GM21515 (cell line): ENCODE results near the gene OR2T27.
A peak's percentile ranks its signal among the peaks of the same experiment; 100 is the strongest.
"Not testable (repeated sequence)": the region's sequence is repeated elsewhere in the genome, so short reads cannot be mapped to it uniquely, and the experiment has no call there.

Experiments used
- ATAC-seq: cut with Tn5 transposase; IDR thresholded peaks from one replicate; pipeline ENCODE4 v1.9.1; 2021; ENCODE audit not compliant: unreplicated experiment

Gene OR2T27

DNA sequence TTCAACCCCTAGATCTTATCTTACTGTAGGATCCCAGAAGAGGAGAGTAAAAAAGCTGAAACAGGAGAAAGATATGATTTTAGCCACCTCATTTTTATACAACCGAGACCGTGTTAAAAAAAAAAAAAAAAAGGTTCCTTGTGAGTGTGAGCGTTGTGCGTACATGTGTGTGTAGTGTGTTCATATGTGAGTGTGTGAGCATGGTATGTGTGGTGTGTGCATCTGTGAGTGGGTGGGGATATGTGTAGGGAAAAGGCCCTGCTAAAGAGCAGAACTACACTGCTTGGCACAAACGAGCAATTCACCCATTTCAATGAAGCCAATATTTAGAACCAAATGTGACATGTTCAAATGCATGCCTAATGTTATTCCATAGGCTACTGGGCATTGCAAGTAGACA lies 13.7 kb downstream of the OR2T27 start:
- peak; percentile 3 for ATAC-seq

DNA sequence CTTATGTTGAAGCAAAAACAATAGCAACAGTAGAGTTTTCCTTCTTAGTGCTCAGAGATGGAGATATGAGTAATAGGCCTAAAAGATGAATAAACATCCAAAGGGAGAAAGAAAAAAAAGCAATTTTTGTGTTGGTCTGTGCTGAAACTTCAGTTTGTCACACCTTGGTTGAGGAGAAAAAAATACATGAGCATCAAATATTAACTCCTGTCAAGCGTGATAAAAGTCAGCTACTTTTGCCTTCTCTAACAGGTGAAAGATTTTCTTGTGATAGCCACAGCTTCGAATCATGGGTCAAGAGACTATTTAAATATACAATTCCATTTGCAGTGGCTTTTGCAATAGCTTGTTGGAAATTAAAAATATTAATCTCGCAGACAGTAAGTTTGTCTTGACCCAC lies 14.4 kb downstream of the OR2T27 start:
- peak; percentile 39 for ATAC-seq

DNA sequence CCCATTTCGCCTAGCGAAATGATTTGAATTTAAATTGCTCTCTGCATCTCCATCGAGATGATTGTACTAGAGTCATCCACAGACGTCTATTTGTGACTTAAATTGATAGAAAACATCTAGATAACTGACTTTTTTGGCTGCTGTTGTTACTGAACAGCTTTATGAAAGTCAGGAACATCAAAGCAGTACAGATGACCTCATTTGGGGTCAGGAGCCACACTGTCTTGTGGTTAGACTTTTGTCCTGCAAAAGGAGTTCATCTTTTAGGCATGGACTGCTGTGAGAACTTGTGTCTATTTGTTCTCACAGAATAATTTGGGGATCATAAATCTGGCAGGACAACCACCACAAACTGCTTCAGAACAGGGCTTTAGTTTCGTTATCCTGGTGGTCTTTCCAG lies 15.7 kb downstream of the OR2T27 start:
- not testable (repeated sequence) for ATAC-seq

DNA sequence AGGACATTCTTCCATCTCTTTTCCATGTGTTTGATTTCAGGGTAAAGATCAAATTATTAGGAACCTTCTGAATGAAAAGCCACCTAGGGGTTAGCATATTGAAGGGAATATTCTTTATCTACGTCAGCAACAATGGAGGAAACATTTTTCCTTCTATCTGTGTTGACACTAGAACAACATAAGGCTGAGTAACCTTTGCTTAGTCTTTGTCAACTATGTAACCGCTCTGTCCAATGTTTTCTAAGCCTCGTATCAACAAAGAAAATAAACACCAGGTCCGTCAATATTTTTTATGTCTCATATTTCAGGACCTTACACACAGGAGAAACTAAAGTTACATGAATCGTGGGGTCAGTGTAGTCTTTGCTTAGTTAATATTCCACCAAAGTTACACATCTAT lies 18.7 kb downstream of the OR2T27 start:
- ATAC-seq: not testable (repeated sequence)

DNA sequence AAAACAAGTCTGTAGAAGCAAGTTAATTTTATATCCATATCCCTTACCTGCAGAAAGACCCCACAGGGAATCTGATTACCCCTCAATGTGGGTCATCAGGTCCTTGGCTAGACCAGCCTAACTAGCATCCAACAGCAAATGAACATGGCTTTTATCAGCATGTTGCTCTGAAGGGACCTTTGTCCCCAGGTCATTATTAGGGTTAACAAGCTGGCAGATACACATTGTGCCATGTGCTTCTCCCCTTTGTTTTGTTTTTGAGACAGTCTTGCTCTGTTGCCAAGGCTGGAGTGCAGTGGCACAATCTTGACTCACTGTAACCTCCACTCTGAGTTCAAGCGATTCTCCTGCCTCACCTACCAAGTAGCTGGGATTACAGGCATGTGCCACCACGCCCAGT lies 20.3 kb downstream of the OR2T27 start, which contains the start of gene OR2T11:
TSS of gene OR2T11 (minus strand) at position 101 of the 400 bp plus-strand sequence. CDS start 7,963 bp downstream, outside the sequence.
- ATAC-seq: not testable (repeated sequence)

DNA sequence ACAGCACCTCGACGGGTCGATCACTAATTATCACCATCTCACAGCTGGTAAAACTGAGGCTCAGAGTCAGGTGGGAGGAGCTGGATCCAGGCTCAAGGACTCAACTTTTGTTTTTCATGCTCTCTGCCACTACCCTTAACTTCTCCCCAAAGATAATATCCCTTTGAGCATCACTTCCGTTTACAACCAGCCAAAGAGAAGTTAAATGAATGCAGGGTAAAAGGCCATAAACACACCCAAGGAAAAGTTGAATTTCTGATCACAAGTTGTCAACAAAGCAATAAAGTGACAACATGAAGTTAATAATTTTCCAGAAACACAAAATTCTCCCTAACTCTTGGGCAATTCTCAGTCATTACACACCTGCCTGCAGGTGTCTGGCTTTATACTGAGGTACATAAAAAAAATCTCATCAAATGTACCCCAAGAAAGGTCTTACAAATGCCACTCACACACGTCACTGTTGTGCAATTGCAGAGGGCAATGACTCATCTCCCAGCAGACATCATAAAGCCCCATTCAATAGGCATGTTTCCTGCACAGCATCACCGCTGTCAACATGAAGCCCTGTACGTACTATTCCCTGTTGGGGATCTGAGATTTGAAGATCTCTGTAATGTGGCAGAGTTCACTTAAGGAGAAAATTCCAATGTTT lies 23.8 kb downstream of the OR2T27 start:
- no peak for ATAC-seq

DNA sequence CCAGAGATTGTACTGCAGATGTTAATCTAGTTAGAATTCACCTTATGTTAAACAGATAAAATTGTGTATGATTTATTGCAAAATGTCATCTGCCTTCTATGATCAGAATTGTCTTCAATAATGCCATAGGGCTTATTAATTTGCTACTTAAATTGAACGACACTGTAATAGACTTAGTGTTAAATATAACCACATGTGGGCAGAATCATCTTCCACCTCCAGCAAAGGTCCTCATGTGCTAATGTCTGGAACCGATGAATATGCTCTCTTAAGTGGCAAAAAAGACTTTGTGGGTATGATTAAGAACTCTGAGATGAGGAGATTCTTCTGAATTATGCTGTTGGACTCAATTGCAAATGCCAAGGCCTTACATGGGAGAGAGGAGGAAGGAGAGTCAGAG lies 24.8 kb downstream of the OR2T27 start:
- no peak for ATAC-seq

DNA sequence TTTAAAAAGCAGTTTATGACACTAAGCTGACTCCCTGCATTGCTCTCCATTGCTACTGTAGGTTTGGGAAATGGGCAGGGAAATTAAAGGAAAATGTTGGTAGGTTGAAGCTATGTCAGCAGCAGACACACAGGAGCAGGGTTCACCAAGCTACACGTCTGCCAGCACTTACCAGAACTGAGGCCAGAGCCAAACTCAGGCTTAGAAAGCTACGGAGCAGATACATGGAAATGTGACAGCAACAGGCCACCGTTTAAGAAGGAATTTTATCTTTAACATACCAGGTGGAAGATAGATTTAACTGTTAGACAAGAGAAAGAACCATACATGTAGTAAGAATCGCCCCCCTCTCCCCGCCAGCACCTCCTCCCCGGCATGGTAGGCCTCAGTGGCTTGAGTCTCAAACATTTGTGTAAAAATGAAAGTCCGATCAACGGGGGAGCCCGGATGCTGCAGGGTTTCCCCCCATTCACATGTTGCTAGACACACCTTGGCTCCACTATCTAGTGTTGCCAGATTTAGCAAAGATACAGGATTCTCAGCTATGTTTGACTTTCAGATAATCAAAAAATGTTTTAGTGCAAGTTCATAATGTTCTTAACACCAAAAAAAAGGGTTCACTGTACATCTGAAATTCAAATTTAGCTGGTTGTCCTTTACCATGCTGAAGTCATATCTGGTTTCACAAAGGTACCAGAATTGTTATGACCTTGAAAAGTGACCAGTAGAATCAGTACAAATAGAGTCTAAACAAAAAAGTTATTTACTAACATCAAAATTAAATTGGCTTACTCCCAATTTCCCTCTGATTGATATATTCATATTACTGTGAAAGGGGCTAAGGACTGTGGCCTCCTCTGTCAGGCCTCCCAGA lies 27.1 kb downstream of the OR2T27 start:
- ATAC-seq: peak; percentile 94

DNA sequence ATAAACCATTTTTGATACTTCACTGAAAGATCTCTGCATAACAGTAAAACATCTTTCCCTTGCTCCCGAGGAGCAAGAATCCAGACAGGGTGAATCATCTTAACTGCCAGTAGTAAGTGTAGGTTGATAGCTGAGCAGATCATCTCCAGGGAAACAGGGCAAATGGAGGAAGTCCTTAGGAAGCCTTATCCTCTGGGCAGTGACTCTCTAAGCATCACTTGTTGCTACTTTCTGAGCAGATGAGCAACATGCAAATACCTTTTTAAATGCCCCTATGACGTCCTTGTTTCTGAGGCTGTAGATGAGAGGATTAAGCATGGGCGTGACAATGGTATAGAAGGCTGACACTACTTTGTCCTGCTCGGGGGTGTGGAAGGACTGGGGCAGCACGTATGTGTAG lies 29.4 kb downstream of the OR2T27 start:
- no peak for ATAC-seq

DNA sequence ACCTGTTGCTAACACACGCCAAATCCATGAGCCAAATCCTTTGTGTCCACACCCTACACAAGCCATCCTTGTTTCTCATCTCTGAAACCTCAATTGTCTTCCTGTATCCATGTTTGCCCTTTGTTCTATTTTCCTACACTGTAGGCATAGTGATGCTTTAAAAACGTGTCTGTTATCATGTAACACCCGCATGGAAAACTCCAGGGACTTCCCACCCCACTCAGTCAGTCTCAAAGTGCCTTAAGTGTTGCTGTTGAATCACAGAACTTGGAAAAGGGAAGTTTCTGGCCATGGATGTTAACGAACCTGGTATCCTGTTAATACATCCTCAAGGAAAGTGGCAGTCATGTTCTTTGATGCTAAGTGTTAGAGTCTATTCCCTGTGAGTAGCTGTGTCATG lies 30.2 kb downstream of the OR2T27 start:
- ATAC-seq: no peak

DNA sequence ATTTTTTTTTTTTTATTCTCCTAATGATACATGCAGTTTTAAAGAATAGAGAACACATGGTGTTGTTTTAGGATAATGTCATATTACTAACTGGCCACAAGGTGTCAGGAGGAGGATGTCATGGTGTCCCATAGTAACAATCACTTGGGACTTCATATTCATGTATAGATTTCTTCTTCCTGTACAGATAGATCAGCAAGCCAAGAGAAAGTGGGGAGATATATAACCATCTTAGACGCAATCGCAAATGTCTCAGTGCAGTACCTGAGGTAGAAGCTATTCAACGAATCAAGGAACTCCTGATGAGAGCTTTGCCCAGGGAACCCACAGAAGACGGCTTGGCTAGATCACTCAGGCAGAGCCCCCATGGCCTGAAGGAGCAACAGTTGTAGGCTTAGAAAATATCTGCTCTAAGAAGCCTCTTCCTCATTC lies 32.7 kb downstream of the OR2T27 start:
- peak; percentile 94 for ATAC-seq

DNA sequence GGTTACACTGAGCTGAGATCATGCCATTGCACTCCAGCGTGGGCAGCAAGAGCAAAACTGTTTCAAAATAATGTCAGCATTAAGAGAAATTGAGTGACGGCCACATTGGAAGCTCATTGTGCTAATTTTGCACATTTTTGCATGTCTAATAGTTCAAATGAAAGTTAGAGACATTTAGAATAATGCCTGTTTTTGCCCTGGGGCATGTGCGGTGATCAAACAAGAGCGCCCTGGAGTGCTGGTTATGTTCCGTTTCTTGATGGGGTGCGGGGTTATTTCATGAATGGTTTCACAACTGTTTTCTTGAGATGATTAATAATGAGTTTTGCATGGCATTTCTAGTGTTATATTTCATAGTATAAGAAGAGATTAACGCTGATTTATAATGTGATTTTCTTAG lies 33.6 kb downstream of the OR2T27 start:
- ATAC-seq: no peak

DNA sequence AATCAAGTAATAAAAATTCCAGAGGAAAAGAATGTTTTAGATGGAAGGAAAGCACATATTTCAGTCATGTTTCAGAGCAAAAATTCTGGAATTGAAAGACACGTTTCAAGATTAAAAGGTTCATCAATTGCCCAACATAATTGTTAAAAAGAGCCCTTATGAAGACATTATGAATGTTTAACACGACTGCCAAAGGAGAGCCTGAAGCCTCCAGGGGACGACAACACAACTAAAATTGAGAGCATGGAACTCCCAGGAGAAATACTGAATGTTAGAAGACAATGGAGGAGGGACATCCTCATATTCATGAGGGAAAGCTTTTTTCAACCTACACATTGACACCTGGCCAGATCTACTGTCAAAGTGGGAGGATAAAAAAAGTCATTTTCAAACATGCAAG lies 36.5 kb downstream of the OR2T27 start:
- ATAC-seq: no peak

DNA sequence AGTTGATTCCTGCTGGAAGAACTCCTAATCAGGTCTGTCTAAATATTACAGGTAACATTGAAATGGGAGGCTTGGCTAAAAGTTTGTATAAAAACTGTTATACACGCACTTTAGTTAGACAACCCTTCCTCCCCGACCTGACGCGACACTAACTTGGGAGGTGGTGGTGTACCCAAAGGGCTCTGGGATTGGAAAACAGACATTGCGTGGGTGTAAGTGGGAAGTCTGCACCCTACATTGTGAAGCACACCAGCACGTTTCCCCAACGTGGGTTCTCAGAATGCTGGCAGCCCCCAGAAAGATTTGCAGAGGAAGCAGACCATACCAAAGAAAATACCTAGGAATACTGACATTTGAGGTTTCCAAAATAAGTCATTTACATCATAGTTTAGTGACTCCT lies 37.2 kb downstream of the OR2T27 start:
- ATAC-seq: no peak

DNA sequence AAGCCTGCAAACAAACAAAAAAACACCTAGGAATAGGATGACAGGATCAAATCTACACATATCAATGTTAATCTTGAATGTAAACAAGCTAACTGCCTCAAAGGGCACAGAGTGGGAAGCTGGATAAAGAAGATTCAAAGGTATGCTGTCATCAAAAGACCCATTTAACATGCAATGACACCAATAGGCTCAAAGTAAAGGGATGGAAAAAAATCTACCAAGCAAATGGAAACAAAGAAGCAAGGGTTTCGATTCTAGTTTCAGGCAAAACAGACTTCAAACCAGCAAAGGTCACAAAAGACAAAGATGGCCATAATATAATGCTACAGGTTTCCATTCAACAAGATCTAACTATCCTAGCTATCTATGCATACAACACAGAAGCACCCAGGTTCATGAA lies 41.6 kb downstream of the OR2T27 start:
- ATAC-seq: no peak

DNA sequence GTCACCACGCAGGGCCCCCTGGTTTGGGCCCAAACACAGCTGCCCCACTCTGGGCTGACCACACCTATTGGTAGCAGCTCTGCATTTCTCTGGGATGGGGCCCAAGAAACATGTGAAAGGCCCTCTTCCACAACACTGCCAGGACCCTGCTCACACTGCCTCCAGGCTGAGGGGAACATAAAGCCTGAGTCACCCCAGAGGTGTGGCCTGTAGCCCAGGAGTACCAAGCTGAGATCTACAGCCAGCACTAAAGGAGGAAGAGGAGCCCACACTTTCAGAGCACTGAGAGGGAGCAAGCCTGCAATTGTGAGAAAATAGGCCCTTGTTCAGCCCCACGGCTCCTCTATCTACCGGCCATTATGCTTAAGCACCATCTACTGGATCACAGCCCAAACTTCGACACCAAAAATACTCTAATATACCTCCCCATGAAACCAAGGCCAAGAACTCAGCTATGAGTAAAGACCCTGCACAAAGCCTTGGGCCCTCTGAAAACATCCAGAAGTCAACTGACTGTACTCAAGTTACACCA lies 43.4 kb downstream of the OR2T27 start:
- ATAC-seq: no peak

DNA sequence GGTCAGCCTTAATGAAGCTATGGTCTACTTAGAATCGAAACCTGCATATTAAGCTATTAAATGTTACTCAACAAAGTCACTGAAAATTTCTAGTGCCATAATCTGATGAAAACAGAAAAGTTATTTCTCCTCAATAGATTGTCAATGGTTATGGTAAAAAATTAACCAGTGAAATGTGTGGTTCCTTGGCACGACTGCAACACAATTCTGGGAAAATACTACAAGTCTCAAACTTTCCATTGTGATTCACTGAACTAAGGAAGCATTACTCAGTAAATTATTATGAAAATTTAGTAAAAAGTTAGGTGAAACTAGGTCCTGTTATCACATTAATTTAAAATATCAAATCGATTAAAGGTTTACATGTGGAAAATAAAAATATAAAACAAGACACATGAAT lies 45.0 kb downstream of the OR2T27 start:
- ATAC-seq: no peak
